Esophagus squamous epithelium (tissue), 5 donors: ENCODE data around the gene IL10. TPM values are rescaled to one million over a fixed set of nuclear protein-coding genes. Genes with fewer than 3 reads are reported as not detected.
"Not testable (repeated sequence)": the region's sequence is repeated elsewhere in the genome, so short reads cannot be mapped to it uniquely, and the experiment has no call there.

Experiments used
- DNase-seq: peaks from one replicate; lab custom pipeline; 2025; lab: John Stamatoyannopoulos, UW
- H3K27ac ChIP-seq, 4 donors: fragments of 200-600 bp; sonication (generic); one replicate each; pipeline ENCODE4 v1.5.1; 2016 to 2019; ENCODE audit warnings: mild to moderate bottlenecking in 1 of 4
- H3K27me3 ChIP-seq, 4 donors: fragments of 200-600 bp; sonication (generic); 1 replicate in 3 of 4; 2 replicates in 1 of 4; pipeline versions ENCODE4 v1.5.1 to v1.6.0; 2017 to 2021; ENCODE audit warnings: antibody characterized with exemption in 1 of 4
- H3K36me3 ChIP-seq, 3 donors: fragments of 200-600 bp; sonication (generic); one replicate each; pipeline ENCODE4 v1.5.1; 2016 to 2019
- H3K4me1 ChIP-seq, 3 donors: fragments of 200-600 bp; sonication (generic); one replicate each; pipeline ENCODE4 v1.5.1; 2017 to 2019
- H3K4me3 ChIP-seq, 4 donors: fragments of 200-600 bp; sonication (generic); 1 replicate in 3 of 4; 2 replicates in 1 of 4; pipeline ENCODE4 v1.5.1; 2016 to 2019; ENCODE audit warnings: mild to moderate bottlenecking in 2 of 4, moderate library complexity in 1 of 4
- H3K9me3 ChIP-seq, 3 donors: fragments of 200-600 bp; sonication (generic); one replicate each; pipeline ENCODE4 v1.5.1; 2016 to 2019
- POLR2A ChIP-seq, 4 donors: fragments of 450-650 bp; IDR thresholded peaks; one replicate each; pipeline ENCODE4 v1.6.1; 2017; ENCODE audit warnings: antibody characterized with exemption in 4 of 4, mild to moderate bottlenecking in 4 of 4, moderate library complexity in 3 of 4
- WGBS, 2 donors: methylation state at CpG; one replicate each; pipeline ENCODE4 v1.1.5; 2018; 5-methylcytosine and 5-hydroxymethylcytosine counted together
- intact Hi-C: fragments of 100-400 bp; cut with DNase I; formaldehyde crosslinking; loops from one replicate; pipeline ENCODE4 v1.15.0; 2022
- total RNA-seq, 4 donors: library from RNA; depleted of rRNA; stranded (reverse); fragments of >200 nt; gene quantifications; one replicate each; pipeline ENCODE4 v1.1.0, GENCODE V29; 2016
- TF ChIP-seq, protein P1 (sequence below), 6 experiments: fragments of 450-650 bp in 4 of 6; fragments of 200-600 bp in 2 of 6; sonication (generic) in 2 of 6; IDR thresholded peaks; one replicate each; pipeline ENCODE4 v1.5.1; 2016 to 2019; ENCODE audit warnings: antibody characterized with exemption in 6 of 6, mild to moderate bottlenecking in 4 of 6, moderate library complexity in 4 of 6
- donor health status: DM: yes; HTN: yes; CAD: no.

IL10 gene
- total RNA-seq, 4 donors from 2014 or later: 0.70 to 2.5 (median 1.5) TPM; not detected in 1

DNA sequence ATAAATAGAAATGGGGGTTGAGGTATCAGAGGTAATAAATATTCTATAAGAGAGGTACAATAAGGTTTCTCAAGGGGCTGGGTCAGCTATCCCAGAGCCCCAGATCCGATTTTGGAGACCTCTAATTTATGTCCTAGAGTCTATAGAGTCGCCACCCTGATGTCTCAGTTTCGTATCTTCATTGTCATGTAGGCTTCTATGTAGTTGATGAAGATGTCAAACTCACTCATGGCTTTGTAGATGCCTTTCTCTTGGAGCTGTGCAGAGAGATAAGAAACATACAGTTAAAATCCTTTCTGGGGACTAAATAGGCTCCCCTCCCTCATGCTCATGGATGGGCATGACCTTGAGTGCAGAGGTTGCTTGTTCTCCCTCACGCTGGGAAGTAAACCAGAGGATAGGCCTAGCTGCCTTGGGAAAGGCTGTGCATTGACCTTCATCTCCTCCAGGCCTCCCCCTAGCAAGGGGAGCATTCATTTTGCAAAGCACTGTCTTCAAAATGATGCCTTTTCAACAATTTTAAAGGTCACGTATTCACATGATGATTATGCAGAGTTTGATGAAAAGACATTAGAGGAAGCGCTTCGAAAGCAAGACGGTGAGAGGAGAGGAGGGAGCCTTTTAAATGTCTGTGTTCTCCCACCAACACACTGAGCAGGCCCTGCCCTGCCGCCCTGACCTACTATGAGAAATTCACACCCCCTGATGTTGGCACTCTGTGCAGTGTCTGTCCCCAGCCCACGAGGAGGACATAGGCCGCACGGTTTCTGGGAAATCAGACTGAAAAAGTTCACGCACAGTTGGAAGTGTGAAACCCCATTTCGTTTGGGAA lies 3.6 kb downstream of the IL10 start:
- Histone ChIP-seq H3K4me1 (peaks cover 0 to 33% (median 0%) of the 10 kb centered on the region in 3 donors), H3K27me3 (peaks cover 0 to 32% (median 0%) of the 10 kb centered on the region in 4 donors), H3K36me3 (no peaks in the 10 kb centered on the region), H3K4me3 (peak overlapping the region in 1 of 4 donors; percentile 16), H3K27ac (no peak overlapping the region), H3K9me3 (peaks cover 0 to 3% (median 0%) of the 10 kb centered on the region in 3 donors)
- WGBS, 2 donors: 63 to 78% methylated on average over 13 of the region's 14 CpGs
- no peak for DNase-seq
- intact Hi-C loops: no loop called here
- TF ChIP-seq, protein P1, sequence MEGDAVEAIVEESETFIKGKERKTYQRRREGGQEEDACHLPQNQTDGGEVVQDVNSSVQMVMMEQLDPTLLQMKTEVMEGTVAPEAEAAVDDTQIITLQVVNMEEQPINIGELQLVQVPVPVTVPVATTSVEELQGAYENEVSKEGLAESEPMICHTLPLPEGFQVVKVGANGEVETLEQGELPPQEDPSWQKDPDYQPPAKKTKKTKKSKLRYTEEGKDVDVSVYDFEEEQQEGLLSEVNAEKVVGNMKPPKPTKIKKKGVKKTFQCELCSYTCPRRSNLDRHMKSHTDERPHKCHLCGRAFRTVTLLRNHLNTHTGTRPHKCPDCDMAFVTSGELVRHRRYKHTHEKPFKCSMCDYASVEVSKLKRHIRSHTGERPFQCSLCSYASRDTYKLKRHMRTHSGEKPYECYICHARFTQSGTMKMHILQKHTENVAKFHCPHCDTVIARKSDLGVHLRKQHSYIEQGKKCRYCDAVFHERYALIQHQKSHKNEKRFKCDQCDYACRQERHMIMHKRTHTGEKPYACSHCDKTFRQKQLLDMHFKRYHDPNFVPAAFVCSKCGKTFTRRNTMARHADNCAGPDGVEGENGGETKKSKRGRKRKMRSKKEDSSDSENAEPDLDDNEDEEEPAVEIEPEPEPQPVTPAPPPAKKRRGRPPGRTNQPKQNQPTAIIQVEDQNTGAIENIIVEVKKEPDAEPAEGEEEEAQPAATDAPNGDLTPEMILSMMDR (IDR thresholded peaks at IDR 0.05): no peak
- no peak for TF ChIP-seq POLR2A (IDR thresholded peaks at IDR 0.05)

DNA sequence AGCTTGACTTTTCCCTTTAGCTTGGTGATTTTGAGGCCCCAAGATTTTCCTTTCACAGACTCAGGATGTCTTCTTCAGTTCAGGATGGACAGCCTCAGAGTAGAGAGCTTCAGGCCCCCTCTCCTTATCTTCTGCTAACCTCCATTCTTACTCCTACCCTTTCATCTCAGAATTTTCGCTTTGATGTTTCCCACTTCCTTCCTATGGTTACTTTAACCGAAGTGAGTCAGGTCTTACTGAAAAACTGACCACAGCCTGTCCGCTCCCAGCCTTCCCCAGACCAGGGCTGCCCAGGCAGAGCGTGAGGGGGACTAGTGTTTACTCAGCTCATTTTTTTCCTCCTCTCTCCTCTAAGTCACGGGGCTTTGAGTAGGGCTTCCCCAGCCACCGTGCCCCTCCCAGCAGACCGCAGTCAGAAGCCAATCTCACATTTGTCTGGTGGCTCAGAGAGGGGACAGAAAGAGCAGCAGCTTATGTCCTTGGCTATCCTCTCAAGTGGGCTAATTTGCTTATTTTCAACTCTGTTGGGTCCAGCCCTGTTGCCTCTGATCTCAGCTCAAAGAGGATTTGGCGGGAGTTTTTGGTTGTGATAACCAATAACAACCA lies 5.9 kb downstream of the IL10 start:
- peak overlapping the region in 1 of 4 donors; percentile 28 for H3K27ac ChIP-seq
- 35 to 50% methylated on average over 8 of the region's 8 CpGs for WGBS, 2 donors
- peaks cover 0 to 20% (median 0%) of the 10 kb centered on the region in 4 donors for H3K27me3 ChIP-seq
- peaks cover 0 to 7% (median 0%) of the 10 kb centered on the region in 3 donors for H3K9me3 ChIP-seq
- H3K4me3 ChIP-seq: no peak overlapping the region
- no peak for TF ChIP-seq POLR2A (IDR thresholded peaks at IDR 0.05)
- TF ChIP-seq, protein P1 (IDR thresholded peaks at IDR 0.05): no peak
- no peaks in the 10 kb centered on the region for H3K36me3 ChIP-seq
- H3K4me1 ChIP-seq: peaks cover 0 to 25% (median 0%) of the 10 kb centered on the region in 3 donors
- no peak for DNase-seq
- intact Hi-C loops: no loop called here

DNA sequence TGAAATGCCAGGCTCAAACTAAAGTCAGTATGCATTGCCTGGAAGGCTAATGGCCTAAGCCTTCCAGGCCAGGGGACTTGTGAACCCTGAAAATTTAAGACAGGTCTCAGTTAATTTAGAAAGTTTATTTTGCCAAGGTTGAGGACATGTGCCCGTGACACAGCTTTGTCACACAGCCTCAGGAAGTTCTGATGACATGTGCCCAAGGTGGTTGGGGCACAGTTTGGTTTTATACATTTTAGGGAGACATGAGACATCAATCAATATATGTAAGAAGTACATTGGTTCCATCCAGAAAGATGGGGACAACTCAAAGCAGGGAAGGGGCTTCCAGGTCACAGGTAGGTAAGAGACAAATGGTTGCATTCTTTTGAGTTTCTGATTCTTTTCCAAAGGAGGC lies 6.5 kb downstream of the IL10 start:
- Histone ChIP-seq H3K27me3 (peaks cover 0 to 26% (median 0%) of the 10 kb centered on the region in 4 donors), H3K4me1 (peaks cover 0 to 19% (median 0%) of the 10 kb centered on the region in 3 donors)
- H3K4me3 ChIP-seq, intact Hi-C loops, H3K9me3 ChIP-seq, H3K27ac ChIP-seq, H3K36me3 ChIP-seq, DNase-seq: not testable (repeated sequence)
- 60 to 90% methylated on average over 1 of the region's 1 CpG for WGBS, 2 donors

DNA sequence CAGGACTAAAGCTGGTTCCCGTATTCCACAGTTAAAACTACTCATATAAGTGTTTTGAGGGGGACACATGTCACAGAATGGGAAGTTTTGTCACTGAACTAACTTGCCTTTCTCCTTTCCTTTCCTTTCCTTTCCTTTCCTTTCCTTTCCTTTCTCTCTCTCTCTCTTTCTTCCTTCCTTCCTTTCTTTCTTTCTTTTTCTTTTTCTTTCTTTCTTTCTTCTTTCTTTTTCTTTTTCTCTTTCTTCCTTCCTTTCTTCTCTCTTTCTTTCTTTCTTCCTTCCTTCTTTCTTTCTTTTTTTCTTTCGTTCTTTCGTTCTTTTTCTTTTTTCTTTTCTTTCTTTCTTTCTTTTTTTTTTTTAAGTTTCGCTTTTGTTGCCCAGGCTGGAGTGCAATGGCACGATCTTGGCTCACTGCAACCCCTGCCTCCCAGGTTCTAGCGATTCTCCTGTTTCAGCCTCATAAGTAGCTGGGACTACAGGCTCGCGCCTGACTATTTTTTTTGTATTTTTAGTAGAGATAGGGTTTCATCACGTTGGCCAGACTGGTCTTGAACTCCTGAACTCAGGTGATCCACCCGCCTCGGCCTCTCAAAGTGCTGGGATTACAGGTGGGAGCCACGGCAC lies 9.4 kb downstream of the IL10 start:
- Histone ChIP-seq H3K27me3 (peaks cover 0 to 39% (median 0%) of the 10 kb centered on the region in 4 donors), H3K4me1 (peaks cover 0 to 18% (median 0%) of the 10 kb centered on the region in 3 donors)
- intact Hi-C loops, H3K4me3 ChIP-seq, H3K9me3 ChIP-seq, H3K36me3 ChIP-seq, H3K27ac ChIP-seq, DNase-seq: not testable (repeated sequence)
- WGBS, 2 donors: 82 to 85% methylated on average over 11 to 12 of the region's 12 CpGs

DNA sequence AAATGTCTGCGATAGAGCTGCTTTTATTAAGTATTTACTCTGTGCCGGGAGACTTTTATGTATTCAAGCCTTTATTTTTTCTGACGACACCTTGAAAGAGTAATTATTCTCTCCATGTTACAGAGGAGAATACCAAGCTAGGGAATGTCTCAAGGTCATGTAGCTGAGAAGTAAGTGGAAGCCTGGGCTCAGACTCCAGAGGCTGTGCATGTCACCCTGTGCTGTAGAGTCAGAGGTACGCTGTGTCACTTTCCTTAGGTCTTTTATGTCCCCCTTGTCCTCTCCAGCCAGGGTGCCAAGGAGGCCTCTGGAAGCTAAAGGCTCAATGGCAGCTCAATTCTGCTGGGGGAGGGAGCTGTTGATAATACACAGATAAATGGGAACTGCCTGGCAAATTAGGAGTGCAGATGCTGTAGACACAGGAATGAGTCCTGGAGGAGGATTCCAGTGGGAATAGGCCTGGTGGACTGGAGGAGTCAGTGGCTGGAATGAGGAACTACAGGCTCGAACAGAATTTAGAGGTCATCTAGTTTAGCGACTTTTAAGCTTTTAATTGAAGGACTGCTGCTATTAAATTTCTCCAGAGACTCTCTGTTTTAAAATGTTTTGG lies 11.0 kb downstream of the IL10 start:
- Histone ChIP-seq H3K27ac (no peak overlapping the region), H3K4me1 (peaks cover 0 to 7% (median 0%) of the 10 kb centered on the region in 3 donors), H3K36me3 (no peaks in the 10 kb centered on the region), H3K4me3 (no peak overlapping the region), H3K9me3 (peaks cover 0 to 7% (median 0%) of the 10 kb centered on the region in 3 donors), H3K27me3 (peaks cover 0 to 32% (median 0%) of the 10 kb centered on the region in 4 donors)
- intact Hi-C loops: no loop called here
- WGBS, 2 donors: 63 to 80% methylated on average over 5 to 6 of the region's 6 CpGs
- TF ChIP-seq, protein P1 (IDR thresholded peaks at IDR 0.05): no peak
- no peak for TF ChIP-seq POLR2A (IDR thresholded peaks at IDR 0.05)
- no peak for DNase-seq
